Measurements from ENCODE around the gene NOP10.

Gene NOP10

GRCh38 chr15:34331809-34332208 lies 11.1 kb downstream of the NOP10 start:
- DNase-seq (ENCODE audit: low read depth), result no peak

DNA sequence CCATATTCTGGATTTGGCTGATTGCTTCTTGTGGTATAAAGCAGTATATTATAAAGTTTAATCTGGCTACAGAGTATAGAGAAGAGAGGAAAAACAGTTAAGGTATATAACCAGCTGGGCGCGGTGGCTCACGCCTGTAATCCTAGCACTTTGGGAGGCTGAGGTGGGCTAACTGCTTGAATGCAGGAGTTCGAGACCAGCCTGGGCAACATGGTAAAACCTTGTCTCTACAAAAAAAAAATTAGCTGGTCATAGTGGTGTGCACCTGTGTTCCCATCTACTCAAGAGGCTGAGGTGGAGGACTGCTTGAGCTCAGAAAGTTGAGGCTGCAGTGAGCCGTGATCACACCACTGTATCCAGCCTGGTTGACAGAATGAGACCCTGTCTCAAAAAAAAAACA lies 12.7 kb downstream of the NOP10 start:
- DNase-seq (ENCODE audit: low read depth), result no peak

DNA sequence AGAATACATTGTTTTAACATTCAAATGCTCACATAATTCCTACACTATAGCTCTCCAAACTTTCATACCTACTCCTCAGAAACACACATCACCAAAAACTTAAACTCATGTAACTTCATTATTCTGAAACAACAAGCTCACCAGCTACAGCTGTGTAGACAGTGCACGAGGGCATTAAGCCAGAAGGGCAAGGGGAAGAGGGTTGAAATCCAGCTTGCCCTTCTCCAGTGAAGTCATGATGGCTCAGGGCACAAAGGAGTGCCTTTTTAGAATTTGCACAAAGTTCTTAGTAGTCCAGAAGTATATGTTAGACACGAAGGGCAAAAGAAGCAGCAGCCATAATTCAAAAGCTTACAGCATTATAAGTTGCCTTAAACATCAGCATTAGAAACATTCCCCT lies 13.9 kb downstream of the NOP10 start:
- DNase-seq (ENCODE audit: low read depth), result no peak

DNA sequence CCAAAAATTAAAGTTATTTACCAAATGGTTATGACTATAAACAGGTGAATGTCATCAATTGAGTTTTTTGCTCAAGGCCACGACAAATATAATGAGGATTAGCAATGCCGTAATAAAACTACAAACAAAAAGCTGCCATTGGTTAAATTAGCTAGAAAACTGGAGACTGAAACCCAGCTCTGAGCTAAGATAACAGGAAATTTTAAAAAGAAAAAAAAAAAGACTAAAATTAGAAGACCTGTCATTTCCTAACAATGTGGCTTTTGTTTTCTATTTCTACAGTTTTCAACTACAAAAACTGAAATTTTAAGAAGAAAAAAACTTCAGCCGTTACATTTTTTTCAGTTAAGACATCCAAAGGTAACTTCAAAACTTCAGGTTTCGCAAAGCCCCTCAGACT lies 15.0 kb downstream of the NOP10 start:
- DNase-seq (ENCODE audit: low read depth), result no peak

- DNase-seq (ENCODE audit: low read depth), result no peak
These were observed 17.6 kb downstream of the NOP10 start for GRCh38 chr15:34325368-34325767.

GRCh38 chr15:34324933-34325332 lies 18.0 kb downstream of the NOP10 start:
- no peak for DNase-seq (ENCODE audit: low read depth)

DNA sequence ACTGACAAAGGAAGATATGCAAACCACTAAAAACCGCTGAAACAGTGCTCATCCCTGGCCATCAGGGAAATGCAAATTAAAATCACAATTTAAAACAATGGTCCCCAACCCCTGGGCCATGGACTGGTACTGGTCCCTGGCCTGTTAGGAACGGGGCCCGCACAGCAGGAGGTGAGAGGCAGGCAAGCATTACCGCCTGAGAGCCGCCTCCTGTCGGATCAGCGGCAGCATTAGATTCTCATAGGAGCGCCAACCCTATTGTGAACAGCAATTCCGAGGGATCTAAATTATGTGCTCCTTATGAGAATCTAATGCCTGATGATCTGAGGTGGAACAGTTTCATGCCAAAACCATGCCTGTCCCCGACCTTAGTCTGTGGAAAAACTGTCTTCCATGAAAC lies 19.7 kb downstream of the NOP10 start:
- no peak for DNase-seq (ENCODE audit: low read depth)

GRCh38 chr15:34318277-34319079 lies 24.5 kb downstream of the NOP10 start:
- no peak for DNase-seq (ENCODE audit: low read depth)

DNA sequence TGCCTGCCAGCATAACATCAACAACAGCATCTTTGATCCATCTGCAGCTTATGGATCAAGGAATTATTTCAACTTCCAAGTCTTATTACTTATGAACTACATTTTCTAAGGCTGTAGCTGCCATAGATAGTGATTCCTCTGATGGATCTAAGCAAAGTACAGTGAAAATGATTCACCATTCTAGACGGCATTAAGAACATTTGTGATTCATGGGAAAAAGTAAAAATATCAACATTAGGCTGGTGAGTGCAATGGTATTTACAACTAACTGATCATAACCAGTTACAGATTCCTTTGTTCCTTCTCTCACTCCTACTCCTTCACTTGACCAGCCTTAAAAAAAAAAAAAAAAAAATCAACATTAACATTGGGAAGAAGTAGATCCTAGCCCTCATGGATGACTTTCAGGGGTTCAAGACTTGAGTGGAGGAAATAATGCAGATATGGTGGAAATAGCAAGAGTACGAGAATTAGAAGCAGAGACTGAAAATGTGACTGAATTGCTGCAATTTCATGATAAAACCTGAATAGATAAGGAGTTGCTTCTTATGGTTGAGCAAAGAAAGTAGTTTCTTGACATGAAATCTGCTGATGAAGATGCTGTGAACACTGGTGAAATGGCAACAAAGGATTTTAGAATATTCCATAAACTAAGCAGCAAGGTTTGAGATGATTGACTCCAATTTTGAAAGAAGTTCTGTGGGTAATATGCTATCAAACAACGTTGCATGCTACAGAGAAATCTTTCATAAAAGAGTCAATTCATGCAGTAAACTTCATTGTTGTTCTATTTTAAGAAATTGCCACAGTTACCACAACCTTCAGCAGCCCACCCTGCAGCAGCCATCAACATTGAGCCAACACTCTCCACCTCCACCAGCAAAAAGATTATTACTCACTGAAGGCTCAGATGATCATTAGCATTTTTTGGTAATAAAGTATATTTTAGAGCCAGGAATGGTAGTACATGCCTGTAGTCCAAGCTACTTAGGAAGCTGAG lies 28.1 kb downstream of the NOP10 start:
- DNase-seq (ENCODE audit: low read depth), result no peak

DNA sequence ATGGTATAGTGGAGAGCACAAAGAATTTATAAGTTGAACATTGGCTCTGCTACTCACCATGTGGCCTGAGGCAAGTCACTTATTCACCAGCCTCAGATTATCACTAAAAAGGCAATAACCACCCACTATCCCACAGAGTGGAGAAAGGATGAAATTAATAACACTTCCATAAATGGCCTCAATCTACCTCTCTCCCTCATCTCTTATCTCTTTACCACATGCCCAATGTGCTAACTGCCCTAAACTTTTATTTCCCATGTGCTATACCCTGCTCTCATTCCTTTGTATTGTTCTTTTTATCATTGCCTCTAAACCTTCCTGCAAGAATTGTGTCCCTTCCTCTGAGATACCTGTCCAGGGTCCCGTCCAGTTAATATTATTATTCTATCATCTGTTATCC lies 31.4 kb downstream of the NOP10 start:
- DNase-seq (ENCODE audit: low read depth), result no peak

DNA sequence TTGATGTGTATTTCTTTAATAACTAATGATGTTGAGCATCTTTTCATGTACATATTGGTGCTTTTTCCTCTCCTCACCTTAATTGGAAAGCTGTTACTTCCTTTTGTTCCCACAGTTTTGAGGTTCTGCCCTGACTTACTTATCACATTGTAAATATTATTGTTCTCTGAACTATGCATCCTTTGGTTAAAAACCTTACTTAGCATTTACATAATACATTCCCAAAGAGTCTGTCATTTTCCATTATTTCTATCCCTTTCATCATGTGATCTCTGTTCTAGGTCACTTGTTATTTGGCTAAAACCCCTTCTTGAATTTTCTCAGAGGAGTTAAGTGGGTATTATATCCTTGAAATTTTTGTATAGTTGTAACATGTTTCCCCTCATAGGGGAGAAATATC lies 38.3 kb downstream of the NOP10 start:
- no peak for DNase-seq (ENCODE audit: low read depth)

DNA sequence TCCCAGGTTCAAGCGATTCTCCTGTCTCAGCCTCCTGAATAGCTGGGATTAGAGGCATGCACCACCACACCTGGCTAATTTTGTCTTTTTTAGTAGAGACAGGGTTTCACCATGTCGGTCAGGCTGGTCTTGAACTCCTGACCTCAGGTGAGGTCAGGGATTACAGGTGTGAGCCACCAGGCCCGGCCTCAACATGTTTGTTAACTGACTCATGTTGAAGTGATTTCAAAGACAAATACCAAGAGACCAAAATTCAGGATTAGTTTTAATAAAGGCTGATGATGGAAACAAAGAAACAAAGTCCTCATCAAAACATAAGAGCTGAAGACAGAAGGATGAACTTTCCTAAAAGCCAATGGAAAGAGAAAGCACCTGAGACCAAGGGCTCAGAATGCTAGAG lies 41.9 kb downstream of the NOP10 start:
- no peak for DNase-seq (ENCODE audit: low read depth)

- DNase-seq (ENCODE audit: low read depth), result no peak
These were observed 45.9 kb downstream of the NOP10 start for GRCh38 chr15:34297059-34297458.

DNA sequence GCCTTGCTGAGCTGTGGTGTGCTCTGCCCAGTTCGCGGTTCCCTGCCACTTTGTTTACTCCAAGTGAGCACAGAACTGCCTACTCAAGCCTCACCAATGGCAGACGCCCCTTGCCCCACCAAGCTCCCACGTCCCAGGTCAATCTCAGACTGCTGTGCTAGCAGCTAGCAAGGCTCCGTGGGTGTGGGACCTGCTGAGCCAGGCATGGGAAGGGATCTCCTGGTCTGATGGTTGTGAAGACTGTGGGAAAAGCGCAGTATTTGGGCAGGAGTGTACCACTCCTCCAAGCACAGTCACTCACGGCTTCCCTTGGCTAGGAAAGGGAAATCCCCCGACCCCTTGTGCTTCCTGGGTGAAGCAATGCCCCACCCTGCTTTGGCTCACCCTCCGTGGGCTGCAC lies 50.3 kb downstream of the NOP10 start:
- no peak for DNase-seq (ENCODE audit: low read depth)
